ENCODE results near the gene TOM1L2.

Gene TOM1L2

DNA sequence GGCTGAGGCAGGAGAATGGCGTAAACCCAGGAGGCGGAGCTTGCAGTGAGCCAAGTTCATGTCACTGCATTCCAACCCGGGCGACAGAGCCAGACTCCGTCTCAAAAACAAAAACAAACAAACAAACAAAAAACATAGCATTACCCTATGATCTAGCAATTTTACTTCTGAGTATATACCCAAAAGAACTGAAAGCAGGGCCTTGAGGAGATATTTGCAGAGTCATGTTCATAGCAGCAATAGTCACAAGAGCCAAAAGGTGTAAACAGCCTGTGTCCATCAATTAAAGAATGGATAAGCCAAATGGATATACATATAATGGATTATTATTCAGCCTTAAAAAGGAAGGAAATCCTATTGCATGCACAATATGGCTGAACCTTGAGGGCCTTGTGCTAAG is 63.1 kb downstream of the TOM1L2 start:
- TF ChIP-seq TCF12 (IDR thresholded peaks at IDR 0.05; ENCODE audit: low read depth), result no peak
- no peak for TF ChIP-seq ZBTB7A (IDR thresholded peaks at IDR 0.05; ENCODE audit: low read depth)
- TF ChIP-seq TAF1 (IDR thresholded peaks at IDR 0.05; ENCODE audit: low read depth), result no peak
- no peak for TF ChIP-seq CREB1 (IDR thresholded peaks at IDR 0.05; ENCODE audit: low read depth)
- no peak for TF ChIP-seq YY1 (IDR thresholded peaks at IDR 0.05; ENCODE audit: low read depth)
- TF ChIP-seq FOXM1 (IDR thresholded peaks at IDR 0.05; ENCODE audit: borderline replicate concordance, low read depth), result no peak
- no peak for TF ChIP-seq EP300 (IDR thresholded peaks at IDR 0.05; ENCODE audit: borderline replicate concordance)
- TF ChIP-seq NFIC (IDR thresholded peaks at IDR 0.05), result no peak
- no peak for TF ChIP-seq TEAD4 (IDR thresholded peaks at IDR 0.05)
- TF ChIP-seq RAD21 (IDR thresholded peaks at IDR 0.05; ENCODE audit: low read depth), result no peak
- TF ChIP-seq, protein P1, sequence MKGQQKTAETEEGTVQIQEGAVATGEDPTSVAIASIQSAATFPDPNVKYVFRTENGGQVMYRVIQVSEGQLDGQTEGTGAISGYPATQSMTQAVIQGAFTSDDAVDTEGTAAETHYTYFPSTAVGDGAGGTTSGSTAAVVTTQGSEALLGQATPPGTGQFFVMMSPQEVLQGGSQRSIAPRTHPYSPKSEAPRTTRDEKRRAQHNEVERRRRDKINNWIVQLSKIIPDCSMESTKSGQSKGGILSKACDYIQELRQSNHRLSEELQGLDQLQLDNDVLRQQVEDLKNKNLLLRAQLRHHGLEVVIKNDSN (IDR thresholded peaks at IDR 0.05), result no peak
- TF ChIP-seq, protein P2, sequence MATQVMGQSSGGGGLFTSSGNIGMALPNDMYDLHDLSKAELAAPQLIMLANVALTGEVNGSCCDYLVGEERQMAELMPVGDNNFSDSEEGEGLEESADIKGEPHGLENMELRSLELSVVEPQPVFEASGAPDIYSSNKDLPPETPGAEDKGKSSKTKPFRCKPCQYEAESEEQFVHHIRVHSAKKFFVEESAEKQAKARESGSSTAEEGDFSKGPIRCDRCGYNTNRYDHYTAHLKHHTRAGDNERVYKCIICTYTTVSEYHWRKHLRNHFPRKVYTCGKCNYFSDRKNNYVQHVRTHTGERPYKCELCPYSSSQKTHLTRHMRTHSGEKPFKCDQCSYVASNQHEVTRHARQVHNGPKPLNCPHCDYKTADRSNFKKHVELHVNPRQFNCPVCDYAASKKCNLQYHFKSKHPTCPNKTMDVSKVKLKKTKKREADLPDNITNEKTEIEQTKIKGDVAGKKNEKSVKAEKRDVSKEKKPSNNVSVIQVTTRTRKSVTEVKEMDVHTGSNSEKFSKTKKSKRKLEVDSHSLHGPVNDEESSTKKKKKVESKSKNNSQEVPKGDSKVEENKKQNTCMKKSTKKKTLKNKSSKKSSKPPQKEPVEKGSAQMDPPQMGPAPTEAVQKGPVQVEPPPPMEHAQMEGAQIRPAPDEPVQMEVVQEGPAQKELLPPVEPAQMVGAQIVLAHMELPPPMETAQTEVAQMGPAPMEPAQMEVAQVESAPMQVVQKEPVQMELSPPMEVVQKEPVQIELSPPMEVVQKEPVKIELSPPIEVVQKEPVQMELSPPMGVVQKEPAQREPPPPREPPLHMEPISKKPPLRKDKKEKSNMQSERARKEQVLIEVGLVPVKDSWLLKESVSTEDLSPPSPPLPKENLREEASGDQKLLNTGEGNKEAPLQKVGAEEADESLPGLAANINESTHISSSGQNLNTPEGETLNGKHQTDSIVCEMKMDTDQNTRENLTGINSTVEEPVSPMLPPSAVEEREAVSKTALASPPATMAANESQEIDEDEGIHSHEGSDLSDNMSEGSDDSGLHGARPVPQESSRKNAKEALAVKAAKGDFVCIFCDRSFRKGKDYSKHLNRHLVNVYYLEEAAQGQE (IDR thresholded peaks at IDR 0.05; ENCODE audit: low read depth), result no peak
- TF ChIP-seq CEBPB (IDR thresholded peaks at IDR 0.05), result no peak

DNA sequence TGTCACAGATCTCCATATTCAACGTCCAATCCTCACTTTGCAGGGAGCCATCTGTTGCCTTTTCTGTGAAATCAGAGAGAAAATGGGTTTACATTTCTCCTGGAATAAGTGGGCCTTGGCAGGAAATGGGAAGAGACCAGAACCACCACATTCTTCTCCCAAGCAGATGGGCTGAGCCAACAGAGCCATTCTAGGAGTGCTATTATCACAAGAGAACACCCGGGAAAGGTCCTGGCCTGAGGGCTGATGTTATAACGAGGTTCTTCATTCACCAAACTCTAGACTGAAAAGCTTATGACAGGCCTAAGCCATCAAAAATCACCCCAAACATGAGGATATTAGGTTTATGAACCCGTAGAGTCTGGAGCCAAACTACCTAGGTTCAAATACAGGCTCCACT is 64.7 kb downstream of the TOM1L2 start:
- no peak for TF ChIP-seq YY1 (IDR thresholded peaks at IDR 0.05; ENCODE audit: low read depth)
- TF ChIP-seq CREB1 (IDR thresholded peaks at IDR 0.05; ENCODE audit: low read depth), result no peak
- TF ChIP-seq, protein P1 (IDR thresholded peaks at IDR 0.05), result no peak
- TF ChIP-seq TCF12 (IDR thresholded peaks at IDR 0.05; ENCODE audit: low read depth), result no peak
- TF ChIP-seq, protein P2 (IDR thresholded peaks at IDR 0.05; ENCODE audit: low read depth), result no peak

DNA sequence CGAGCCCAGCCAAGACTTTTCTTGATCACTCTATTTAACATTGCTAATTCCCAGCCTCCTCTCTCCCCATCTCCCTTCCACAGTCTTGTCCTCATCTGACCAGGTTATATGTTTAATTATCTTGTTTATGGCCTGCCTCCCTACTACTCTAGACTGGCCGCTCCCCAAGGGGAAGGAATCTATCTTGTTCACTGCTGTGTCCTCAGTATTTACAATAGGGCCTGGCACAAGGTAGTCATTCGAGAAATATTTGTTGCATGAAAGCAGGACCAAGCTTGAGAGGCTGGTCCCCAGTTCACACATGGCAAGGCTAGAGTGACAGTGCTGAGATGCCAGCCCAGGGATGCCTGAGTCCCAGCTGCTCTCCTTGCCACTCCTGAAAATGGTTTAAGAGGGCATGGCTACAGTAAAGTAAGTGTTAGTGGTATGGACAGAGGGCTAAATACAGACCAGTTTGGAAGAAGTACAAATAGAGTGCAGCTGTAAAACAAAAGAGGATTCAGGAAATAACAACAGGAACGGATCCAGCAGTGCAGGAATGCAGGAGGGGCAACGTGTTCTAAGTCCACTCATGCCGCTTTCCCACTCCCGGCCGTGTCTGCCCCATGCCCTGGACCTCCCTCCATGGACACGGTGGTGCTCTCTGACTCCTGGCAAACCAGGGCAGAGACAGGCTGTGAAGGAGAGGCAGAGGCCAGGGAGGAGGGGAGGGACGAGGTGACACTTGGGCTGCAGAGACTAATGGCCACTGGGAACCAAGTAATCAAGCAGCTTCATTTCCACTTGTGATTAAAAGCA is 65.6 kb downstream of the TOM1L2 start:
- TF ChIP-seq EP300 (IDR thresholded peaks at IDR 0.05; ENCODE audit: borderline replicate concordance), result no peak
- no peak for TF ChIP-seq TEAD4 (IDR thresholded peaks at IDR 0.05)
- TF ChIP-seq EGR1 (IDR thresholded peaks at IDR 0.05), result no peak
- no peak for TF ChIP-seq TCF12 (IDR thresholded peaks at IDR 0.05; ENCODE audit: low read depth)
- TF ChIP-seq, protein P3, sequence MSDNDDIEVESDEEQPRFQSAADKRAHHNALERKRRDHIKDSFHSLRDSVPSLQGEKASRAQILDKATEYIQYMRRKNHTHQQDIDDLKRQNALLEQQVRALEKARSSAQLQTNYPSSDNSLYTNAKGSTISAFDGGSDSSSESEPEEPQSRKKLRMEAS (IDR thresholded peaks at IDR 0.05), result no peak
- TF ChIP-seq CEBPB (IDR thresholded peaks at IDR 0.05), result no peak
- no peak for TF ChIP-seq ZBTB7A (IDR thresholded peaks at IDR 0.05; ENCODE audit: low read depth)
- TF ChIP-seq, protein P1 (IDR thresholded peaks at IDR 0.05), result no peak
- no peak for TF ChIP-seq TAF1 (IDR thresholded peaks at IDR 0.05; ENCODE audit: low read depth)
- TF ChIP-seq, protein P2 (IDR thresholded peaks at IDR 0.05; ENCODE audit: low read depth), result no peak
- TF ChIP-seq NFIC (IDR thresholded peaks at IDR 0.05), result no peak
- TF ChIP-seq RAD21 (IDR thresholded peaks at IDR 0.05; ENCODE audit: low read depth), result no peak
- no peak for TF ChIP-seq FOXM1 (IDR thresholded peaks at IDR 0.05; ENCODE audit: borderline replicate concordance, low read depth)
- TF ChIP-seq YY1 (IDR thresholded peaks at IDR 0.05; ENCODE audit: low read depth), result no peak
- no peak for TF ChIP-seq CREB1 (IDR thresholded peaks at IDR 0.05; ENCODE audit: low read depth)

DNA sequence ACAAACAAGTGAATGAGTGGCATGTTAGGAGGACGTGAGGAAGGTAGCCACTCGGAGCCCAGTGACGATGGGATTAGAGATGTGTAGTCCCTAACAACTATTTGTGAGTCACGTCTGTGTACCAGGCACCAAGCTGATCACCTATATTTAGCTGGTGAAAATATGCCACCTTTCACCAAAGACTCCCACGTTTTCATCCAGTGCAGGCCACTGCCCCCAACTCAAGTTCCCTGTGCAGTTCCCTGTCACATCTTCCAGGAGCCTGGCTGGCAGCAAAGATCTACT is 67.2 kb downstream of the TOM1L2 start:
- no peak for TF ChIP-seq CREB1 (IDR thresholded peaks at IDR 0.05; ENCODE audit: low read depth)
- TF ChIP-seq, protein P1 (IDR thresholded peaks at IDR 0.05), result no peak
- no peak for TF ChIP-seq EP300 (IDR thresholded peaks at IDR 0.05; ENCODE audit: borderline replicate concordance)
- TF ChIP-seq YY1 (IDR thresholded peaks at IDR 0.05; ENCODE audit: low read depth), result no peak
- TF ChIP-seq ZBTB7A (IDR thresholded peaks at IDR 0.05; ENCODE audit: low read depth), result no peak
- TF ChIP-seq EGR1 (IDR thresholded peaks at IDR 0.05), result no peak
- no peak for TF ChIP-seq TCF12 (IDR thresholded peaks at IDR 0.05; ENCODE audit: low read depth)
- TF ChIP-seq TEAD4 (IDR thresholded peaks at IDR 0.05), result no peak

Data from Ishikawa (cell line).